ENCODE measurements around the gene PCK1.

PCK1 gene

DNA sequence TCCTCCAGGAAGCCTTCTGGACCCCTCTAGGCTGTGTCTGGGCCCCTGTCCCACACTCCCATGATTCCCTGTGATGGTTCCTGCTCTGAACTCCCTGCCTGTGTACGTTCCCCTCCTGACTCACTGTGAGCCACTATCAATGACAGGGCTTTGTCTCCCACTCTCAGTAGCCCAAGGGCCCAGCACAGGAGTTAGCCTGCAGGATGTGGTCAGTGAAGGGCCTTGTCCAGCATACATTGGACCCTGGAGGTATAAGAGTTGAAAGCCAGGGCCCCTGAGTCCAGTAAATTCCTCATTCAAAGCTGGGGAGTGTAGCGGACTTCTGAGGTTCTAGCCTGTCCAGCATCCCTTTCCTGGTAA is 40.3 kb downstream of the PCK1 start:
- no peak for DNase-seq (ENCODE audit: low spot score)
- in situ Hi-C loops (cut with MboI; ENCODE audit: low sequenced_read_pairs, unreplicated experiment): loop anchor here (25.0 kb wide), 1 partner anchor 586 kb away; no protein-coding TSS in a partner anchor
- no peak for TF ChIP-seq CTCF (IDR thresholded peaks at IDR 0.05; ENCODE audit: borderline replicate concordance, control extremely low read depth, extremely low read depth, insufficient read depth, missing control alignments)

DNA sequence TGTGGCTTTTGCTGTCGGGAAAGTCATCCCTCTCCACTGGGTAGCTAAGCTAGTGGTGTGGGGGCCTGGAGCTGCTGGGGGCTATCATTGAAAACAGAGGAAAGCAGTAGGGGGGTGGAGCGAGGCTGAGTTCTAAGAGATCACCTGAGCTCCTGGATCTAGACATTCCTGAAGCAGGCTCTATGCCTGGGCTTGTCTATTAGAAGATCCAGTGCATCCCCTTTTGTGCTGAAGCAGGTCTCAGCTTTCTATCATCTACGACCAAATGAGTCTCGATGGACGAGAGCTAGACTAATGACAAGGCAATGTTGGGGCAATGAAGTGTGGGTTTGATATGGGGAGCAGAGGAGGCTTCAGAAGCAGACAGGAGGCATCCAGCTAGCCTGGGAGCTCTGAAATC is 40.8 kb downstream of the PCK1 start:
- DNase-seq (ENCODE audit: low spot score): no peak
- TF ChIP-seq CTCF (IDR thresholded peaks at IDR 0.05; ENCODE audit: borderline replicate concordance, control extremely low read depth, extremely low read depth, insufficient read depth, missing control alignments): no peak
- in situ Hi-C loops (cut with MboI; ENCODE audit: low sequenced_read_pairs, unreplicated experiment): loop anchor here (25.0 kb wide), 1 partner anchor 586 kb away; no protein-coding TSS in a partner anchor

DNA sequence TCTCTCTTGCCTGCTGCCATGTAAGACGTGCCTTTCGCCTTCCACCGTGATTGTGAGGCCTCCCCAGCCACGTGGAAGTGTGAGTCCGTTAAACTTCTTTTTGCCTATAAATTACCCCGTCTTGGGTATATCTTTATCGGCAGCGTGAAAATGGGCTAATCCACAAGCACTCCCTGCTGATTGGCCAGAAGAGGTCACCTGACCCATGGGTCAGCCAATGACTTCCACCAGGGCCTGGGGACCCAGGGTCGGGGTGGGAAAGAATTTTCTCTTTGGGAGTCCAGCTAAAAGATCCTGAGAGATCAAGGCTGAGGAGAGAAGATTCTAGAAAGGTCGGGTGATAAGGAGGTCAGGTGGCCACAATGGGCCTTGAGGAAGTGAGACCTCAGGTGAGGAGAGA is 42.2 kb downstream of the PCK1 start:
- TF ChIP-seq CTCF (IDR thresholded peaks at IDR 0.05; ENCODE audit: borderline replicate concordance, control extremely low read depth, extremely low read depth, insufficient read depth, missing control alignments): no peak
- in situ Hi-C loops (cut with MboI; ENCODE audit: low sequenced_read_pairs, unreplicated experiment): loop anchor here (25.0 kb wide), 1 partner anchor 584 kb away; no protein-coding TSS in a partner anchor
- DNase-seq (ENCODE audit: low spot score): no peak

DNA sequence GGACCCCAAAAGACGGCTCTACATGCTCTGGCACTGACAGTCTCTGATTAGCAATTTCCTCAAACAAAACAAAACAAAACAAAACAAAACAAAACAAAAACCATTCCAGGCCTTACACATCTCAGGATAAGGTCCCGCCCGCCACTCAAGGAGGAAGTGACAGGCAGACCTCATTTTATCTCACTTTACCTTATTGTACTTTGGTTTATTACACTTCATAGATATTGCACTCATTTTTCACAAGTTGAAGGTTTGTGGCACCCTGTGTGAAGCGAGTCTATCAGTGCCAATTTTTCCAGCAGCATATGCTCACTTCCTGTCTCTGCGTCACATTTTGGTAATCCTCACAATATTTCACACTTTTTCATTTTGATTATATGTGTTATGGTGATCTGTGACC is 44.1 kb downstream of the PCK1 start:
- in situ Hi-C loops (cut with MboI; ENCODE audit: low sequenced_read_pairs, unreplicated experiment): loop anchor here (25.0 kb wide), 1 partner anchor 582 kb away; no protein-coding TSS in a partner anchor
- no peak for DNase-seq (ENCODE audit: low spot score)
- no peak for TF ChIP-seq CTCF (IDR thresholded peaks at IDR 0.05; ENCODE audit: borderline replicate concordance, control extremely low read depth, extremely low read depth, insufficient read depth, missing control alignments)

GRCh38 chr20:57605878-57606277 is 45.0 kb downstream of the PCK1 start:
- in situ Hi-C loops (cut with MboI; ENCODE audit: low sequenced_read_pairs, unreplicated experiment): loop anchor here (25.0 kb wide), 1 partner anchor 581 kb away; no protein-coding TSS in a partner anchor

GRCh38 chr20:57608516-57608915 is 47.6 kb downstream of the PCK1 start:
- in situ Hi-C loops (cut with MboI; ENCODE audit: low sequenced_read_pairs, unreplicated experiment): loop anchor here (25.0 kb wide), 1 partner anchor 579 kb away; no protein-coding TSS in a partner anchor
- DNase-seq (ENCODE audit: low spot score): no peak

More at GRCh38 chr20:57605878-57606277, 45.0 kb downstream of the PCK1 start:
- TF ChIP-seq CTCF (IDR thresholded peaks at IDR 0.05; ENCODE audit: borderline replicate concordance, control extremely low read depth, extremely low read depth, insufficient read depth, missing control alignments): no peak
- DNase-seq (ENCODE audit: low spot score): no peak

More at GRCh38 chr20:57608516-57608915, 47.6 kb downstream of the PCK1 start:
- TF ChIP-seq CTCF (IDR thresholded peaks at IDR 0.05; ENCODE audit: borderline replicate concordance, control extremely low read depth, extremely low read depth, insufficient read depth, missing control alignments): no peak
